Left kidney (tissue), 8 donors: ENCODE results near the gene METTL21A. TPM values are rescaled to one million over a fixed set of nuclear protein-coding genes. Genes with fewer than 3 reads are reported as not detected.
"Not testable (repeated sequence)": the region's sequence is repeated elsewhere in the genome, so short reads cannot be mapped to it uniquely, and the experiment has no call there.

Experiments
- DNase-seq: peaks from one replicate; pipeline ENCODE4 v3.0.0-alpha.2; 2013
- long read RNA-seq, 8 donors: transcript quantifications; one replicate each; lab custom pipeline, GENCODE V29; 2026
- polyA plus RNA-seq: library from polyadenylated mRNA; unstranded; fragments of 120-200 nt; gene quantifications from one replicate; pipeline ENCODE4 v1.2.1, GENCODE V29; 2013; ENCODE audit not compliant: insufficient read length

The METTL21A gene
- polyA plus RNA-seq, result 33.2 TPM
- long read RNA-seq, donor 1, full-length matches to known transcripts, result 13 of 20 reads
- long read RNA-seq, donor 1, partial matches to known transcripts, result 7 of 20 reads
- long read RNA-seq, donor 1, other reads (novel, unspliced or antisense), result 0 of 20 reads
- long read RNA-seq, donor 2, full-length matches to known transcripts, result 14 of 14 reads
- long read RNA-seq, donor 2, partial matches to known transcripts, result 0 of 14 reads
- long read RNA-seq, donor 2, other reads (novel, unspliced or antisense), result 0 of 14 reads
- long read RNA-seq, donor 3, full-length matches to known transcripts, result 13 of 19 reads
- long read RNA-seq, donor 3, partial matches to known transcripts, result 6 of 19 reads
- long read RNA-seq, donor 3, other reads (novel, unspliced or antisense), result 0 of 19 reads
- long read RNA-seq, donor 4, partial matches to known transcripts, result 0 of 3 reads
- long read RNA-seq, donor 4, other reads (novel, unspliced or antisense), result 0 of 3 reads
- long read RNA-seq, donor 5, full-length matches to known transcripts, result 13 of 13 reads
- long read RNA-seq, donor 5, partial matches to known transcripts, result 0 of 13 reads
- long read RNA-seq, donor 5, other reads (novel, unspliced or antisense), result 0 of 13 reads
- long read RNA-seq, donor 6, full-length matches to known transcripts, result 6 of 13 reads
- long read RNA-seq, donor 6, partial matches to known transcripts, result 7 of 13 reads
- long read RNA-seq, donor 6, other reads (novel, unspliced or antisense), result 0 of 13 reads
- long read RNA-seq, donor 7, full-length matches to known transcripts, result 14 of 22 reads
- long read RNA-seq, donor 7, partial matches to known transcripts, result 8 of 22 reads
- long read RNA-seq, donor 7, other reads (novel, unspliced or antisense), result 0 of 22 reads
- long read RNA-seq, donor 8, full-length matches to known transcripts, result 8 of 8 reads
- long read RNA-seq, donor 8, partial matches to known transcripts, result 0 of 8 reads
- long read RNA-seq, donor 8, other reads (novel, unspliced or antisense), result 0 of 8 reads

DNA sequence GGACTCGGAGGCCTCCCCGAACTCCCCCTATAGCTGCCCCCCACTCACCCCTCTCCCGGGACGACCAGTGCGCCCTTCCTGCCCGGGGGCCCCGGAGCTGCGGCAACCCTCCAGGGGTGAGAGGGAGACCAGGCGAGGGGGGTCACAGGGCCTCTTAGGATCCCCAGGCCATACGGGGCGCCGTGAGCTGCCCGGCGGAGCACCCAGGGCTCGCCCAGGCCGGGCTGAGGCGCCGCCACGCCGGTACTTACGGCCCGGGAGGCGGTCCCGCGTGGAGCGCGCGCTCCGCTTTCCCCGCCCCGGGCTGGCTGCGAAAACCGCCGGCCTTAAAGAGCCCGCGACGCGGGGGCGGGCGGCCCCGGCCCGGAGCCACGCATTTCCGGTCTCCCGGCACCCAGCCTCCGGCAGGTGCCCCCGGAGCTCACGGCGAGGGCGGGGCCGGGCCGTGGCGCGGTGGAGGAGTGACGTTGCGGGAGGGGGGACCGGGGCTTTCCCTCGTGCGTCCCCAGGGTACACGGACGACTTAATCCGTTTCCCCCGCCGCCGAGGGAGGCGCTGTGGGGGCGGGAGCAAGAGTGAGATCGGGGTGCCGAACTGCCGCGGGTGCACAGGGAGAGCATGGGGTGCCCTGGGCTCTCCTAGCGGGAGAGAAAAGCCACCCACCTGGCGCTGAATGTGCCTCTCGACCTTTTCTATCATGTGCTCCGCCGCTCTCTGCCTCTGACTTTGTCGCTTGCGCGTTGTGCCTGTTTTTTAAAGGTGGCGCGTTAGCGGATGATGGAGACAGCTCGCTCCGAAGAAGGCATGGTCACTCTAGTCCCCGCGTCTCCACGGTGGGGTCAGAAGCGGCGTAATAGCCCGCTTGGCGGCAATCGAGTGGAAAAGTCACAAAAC lies at the start of gene METTL21A:
TSS of gene METTL21A (minus strand) at position 381 of the 894 bp plus-strand sequence. CDS start 1,019 bp downstream, outside the sequence.
- DNase-seq, result peak; percentile 82

DNA sequence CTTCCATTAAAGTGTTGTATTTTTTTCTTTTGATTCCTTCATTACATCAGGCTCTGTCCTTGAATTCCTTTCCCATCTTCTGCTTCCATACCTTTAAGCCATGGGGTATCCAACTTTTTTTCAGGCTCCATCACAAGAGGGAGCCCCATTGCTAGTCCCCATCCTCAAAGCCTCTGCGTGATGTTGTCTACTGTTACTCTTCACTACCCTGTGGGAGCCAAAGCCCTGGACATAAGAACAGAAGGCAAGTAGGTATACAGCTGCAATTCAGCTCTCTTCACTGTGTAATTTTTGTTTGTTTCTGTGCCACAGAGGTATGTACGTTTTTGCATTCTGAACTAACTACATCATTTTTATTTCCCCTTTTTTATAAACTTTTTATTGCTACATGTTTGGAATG lies 49.6 kb upstream of the METTL21A start:
- no peak for DNase-seq

DNA sequence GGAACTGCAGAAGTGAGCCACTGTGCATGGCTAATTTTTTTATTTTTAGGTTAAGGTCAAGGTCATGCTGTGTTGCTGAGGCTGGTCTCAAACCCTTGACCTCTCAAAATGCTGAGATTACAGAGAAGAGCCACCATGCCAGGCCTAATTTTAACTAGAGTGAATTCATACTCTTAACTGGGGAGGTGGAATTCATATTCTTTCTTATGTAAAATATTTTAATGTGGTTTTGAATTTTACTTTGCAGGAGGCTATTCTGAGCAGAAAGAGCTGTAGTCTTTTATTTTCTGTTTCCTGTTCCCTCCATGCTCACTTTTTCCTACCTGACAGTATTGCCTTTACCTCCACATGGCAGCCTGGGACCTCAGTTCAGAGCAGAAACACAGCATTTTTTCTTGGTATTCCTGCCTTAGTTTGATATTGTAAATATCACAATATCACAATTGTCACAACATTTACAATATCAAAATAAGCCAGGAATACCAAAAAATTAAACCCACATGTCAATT lies 49.1 kb upstream of the METTL21A start:
- DNase-seq, result no peak

DNA sequence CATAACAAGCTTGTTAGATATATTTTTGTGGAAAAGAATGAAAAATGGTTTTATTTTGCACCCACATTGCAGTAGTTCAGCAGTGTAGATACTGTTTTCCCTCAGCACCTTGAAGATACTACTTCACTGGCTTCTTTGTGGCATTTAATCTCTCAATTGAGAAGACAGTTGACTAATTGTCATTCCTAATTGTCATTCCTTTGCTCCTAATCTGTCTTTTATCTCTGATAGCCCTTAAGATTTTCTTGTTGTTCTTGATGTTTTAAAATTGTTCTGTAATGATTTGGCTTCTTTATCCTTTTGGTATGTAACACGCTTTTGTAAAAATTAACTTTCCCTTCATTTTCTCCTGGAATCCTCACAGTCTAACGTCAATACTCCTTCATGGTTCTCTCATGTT lies 48.2 kb upstream of the METTL21A start:
- DNase-seq, result no peak

DNA sequence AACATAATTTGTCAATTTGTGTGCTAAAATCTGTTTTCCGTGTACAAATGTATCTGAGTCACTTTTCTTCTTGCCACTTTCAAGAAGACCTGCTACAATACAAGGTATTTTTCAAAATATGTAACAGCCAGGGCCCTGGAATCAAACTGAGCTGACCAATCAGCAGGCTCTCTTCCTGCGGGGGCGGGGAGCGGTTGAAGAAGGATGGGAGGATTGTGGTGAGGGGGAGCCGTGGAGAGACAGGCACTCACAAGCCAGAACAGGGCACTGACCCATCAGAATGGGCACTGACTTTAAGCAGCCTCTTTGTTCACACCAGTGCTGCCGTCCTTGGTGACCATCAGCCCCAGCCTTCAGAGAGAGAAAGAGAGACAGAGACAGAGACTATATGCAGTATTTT lies 45.7 kb upstream of the METTL21A start:
- no peak for DNase-seq

DNA sequence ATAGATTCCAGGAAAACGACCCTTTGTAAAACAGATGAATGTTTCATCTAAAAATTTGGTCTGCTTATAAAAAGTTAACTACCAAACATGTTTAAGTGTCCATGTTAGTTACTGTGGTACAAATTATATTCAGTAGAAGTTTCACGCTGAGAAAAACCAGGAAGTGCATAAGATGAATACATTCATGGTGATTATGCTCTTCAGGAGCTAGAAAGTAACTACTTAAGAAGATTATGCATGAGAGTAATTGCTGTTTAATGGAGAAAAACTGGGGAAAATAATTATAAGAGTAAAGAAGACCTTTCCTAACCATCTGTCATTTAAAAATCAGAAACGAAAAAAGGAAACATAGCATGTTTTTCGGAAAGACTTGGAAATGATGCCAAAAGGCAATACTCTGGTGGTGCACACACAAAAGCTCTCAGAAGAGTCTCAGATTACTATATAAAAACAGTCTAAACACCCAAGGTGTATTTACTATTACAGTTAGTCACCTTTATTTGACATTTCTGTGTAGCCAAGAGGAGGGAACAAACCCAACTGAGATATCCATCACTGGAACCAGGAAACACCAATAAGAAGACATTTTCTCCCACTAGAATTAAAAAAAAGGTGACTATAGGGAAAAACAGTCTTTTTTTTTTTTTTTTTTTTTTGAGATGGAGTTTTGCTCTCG lies 38.8 kb upstream of the METTL21A start:
- no peak for DNase-seq

DNA sequence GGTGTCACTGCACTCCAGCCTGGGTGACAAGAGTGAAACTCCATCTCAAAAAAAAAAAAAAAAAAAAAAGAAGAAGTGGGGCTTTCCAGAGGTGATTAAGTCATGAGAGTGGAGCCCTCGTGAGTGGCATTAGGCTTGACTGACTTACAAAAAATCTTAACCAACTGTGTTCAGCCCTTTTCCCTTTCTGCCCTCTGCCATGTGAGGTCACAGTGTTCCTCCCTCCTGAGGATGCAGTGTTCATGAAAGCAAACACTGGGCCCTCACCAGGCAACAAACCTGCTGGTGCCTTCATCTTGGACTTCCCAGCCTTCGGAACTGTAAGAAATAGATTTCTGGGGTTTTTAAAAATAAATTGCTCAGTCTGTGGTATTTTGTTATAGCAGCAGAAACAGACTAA lies 37.0 kb upstream of the METTL21A start:
- DNase-seq, result no peak

DNA sequence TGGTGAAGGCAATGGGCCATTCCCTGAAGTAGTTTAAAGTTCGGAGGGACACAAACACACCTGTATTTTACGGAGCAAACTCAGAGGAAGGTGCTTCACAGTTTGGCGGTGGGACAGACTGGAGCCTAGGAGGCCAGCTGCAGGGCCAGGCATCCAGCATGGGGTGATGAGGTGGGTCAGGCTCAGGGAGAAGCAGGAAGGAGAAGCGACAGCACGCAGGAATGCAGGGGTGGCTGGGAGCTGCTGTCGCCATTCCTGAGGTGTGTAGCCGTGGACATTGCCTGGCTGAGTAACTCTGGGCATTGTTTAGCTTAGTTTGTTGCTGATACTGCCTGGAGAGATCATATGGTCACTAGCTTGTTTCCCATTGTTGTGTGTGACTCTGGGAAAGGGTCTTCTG lies 35.8 kb upstream of the METTL21A start:
- DNase-seq, result no peak

DNA sequence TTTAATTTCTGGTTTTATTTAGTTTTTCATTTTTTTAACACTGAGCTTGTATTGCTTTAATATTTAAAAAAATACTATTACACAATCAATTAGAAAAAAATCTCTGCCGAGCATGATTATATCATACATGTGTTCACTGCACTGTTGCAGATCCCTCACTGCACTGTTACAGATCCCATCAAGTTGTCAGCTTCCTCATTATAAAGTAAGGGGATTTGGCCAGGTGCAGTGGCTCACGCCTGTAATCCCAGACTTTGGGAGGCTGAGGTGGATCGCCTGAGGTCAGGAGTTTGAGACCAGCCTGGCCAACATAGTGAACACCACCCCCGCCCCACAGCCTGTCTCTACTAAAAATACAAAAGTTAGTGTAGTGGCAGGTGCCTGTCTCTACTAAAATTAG lies 33.0 kb upstream of the METTL21A start:
- no peak for DNase-seq

DNA sequence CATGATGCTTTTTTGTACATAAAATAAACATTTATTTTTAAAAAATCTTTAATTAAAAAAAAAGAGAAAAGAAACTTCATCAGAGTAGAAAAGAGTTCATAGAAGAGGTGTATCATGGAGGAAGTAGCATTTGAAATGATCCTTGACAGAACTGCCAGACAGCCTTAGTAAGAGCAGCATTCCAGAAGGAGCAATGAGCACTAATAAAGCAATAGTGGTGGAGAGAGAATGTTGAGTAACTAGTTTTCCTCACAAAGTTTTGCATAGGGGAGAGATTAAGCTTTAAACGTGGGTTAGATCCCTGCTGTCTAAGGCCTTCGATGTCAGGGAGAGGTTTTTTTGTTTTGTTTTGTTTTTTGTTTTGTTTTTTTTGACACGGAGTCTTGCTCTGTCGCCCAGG lies 29.8 kb upstream of the METTL21A start:
- DNase-seq, result no peak

DNA sequence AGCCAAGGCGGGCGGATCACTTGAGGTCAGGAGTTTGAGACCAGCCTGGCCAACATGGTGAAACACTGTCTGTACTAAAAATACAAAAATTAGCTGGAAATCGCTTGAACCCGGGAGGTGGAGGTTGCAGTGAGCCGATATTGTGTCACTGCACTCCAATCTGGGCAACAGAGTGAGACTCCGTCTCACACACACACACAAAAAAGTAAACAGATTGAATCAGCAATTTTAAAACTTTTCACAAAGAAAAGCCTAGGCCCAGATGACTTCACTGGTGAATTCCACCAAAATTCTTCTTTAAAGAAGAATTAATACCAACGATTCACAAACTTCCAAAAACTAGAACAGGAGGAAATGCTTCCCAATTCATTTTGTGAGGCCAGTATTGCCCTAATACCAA lies 21.4 kb upstream of the METTL21A start:
- DNase-seq, result not testable (repeated sequence)

DNA sequence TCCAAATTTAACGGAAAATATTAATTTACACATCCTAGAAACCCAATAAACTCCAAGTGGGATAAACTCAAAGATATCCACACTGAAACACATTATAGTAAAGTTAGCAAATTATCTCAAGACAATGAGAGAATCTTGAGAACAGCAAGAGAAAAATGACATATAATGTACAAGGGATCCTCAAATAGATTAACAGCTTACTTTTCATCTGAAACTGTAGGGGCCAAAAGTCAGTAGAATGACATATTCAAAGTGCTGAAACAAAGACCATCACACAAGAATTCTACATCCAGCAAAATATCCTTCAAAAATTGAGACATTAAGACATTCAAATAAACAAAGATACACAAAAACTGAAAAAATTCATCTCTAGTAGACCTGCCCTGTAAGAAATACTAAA lies 18.7 kb upstream of the METTL21A start:
- DNase-seq, result no peak

DNA sequence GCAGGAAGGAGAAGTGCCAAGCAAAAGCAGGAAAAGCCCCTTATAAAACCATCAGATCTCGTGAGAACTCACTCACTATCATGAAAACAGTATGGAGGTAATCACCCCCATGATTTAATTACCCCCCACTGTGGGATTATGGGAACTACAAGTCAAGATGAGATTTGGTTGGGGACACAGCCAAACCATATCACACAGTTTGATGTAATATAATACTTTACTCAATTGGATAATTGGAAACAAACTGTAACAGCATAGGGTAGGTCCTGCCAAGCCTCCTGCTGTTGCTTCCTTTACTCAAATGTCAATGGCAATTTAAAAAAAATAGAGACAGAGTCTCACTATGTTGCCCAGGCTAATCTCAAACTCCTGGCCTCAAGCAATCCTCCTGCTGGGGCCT lies 15.5 kb upstream of the METTL21A start:
- DNase-seq, result no peak

DNA sequence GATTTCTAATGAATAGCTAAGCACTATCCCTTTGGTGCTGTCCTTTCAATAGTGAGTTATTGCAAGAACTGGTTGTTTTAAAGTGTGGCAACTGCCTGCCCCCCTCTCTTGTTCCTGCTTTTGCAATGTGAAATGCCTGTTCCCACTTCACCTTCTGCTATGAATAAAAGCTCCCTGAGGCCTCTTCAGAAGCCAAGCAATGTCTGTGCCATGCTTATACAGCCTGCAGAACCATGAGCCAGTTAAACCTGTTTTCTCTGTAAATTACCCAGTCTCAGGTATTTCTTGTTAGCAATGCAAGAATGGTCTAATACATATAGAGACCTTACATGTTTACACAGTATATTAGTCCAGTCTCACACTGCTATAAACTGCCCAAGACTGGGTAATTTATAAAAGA lies 15.0 kb upstream of the METTL21A start:
- no peak for DNase-seq

DNA sequence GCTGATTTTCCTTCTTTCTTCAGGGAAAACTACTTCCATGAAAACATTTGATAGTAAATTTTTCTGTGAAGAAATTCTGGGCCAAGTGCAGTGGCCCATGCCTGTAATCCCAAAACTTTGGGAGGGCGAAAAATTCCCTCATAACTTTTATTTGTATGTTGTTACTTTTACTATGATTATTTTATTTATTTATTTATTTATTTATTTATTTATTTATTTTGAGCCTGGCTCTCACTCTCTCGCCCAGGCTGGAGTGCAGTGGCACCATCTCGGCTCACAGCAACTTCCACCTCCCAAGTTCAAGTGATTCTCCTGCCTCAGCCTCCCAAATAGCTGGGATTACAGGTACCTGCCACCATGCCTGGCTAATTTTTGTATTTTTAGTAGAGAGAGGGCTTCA lies 14.1 kb upstream of the METTL21A start:
- not testable (repeated sequence) for DNase-seq

DNA sequence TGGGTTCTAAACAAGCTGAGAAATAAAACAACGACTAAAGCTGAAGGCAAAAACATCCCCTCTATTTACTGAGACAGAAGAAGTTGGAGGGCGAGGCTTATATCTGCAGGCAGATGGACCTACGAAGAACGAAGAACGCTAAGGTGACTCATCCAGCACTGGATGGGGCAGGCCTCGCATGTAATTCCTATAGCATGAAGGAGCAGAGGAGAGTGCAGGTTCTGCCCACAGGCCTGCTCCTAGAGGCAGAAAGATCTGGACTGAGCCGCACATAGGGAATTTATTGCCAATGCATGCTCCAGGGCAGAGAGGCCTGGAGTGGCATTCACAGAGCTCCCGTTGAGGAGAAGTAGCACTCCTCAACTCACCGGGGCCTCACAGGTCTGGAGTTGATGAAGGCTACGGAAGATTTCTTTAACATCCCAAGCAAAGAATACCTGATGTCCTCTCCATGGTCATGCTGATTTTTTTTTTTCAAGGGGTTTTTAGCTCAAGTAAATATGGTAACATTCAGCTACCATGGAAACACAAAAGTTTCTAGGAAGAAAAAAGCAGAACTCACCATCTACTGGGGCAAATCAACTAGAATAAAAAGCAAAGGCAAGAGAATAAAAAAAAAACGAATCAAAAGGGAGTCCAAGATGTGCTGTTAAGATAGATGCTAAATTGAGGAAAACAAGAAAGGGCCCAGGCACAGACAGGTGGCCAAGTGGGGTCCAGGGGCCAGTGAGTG lies 10.4 kb upstream of the METTL21A start:
- no peak for DNase-seq

DNA sequence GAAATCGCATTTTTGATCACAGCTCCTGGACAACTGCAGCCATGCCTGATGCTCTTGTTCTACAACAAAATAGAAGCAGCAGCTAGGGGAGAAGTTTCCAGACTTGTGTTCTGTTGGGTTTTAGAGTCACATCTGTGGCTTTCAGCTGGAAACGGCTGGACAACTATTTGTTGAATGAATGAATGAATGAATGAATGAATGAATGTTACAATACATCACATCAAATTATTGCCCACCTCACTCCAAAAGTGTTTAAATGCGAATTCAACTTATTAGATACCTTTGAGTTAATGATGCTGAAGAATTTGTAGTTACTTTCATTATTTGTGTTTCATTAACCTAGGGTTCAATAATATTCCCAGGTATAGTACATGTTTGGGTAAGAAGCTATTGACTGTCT lies 8.5 kb upstream of the METTL21A start:
- DNase-seq, result no peak

DNA sequence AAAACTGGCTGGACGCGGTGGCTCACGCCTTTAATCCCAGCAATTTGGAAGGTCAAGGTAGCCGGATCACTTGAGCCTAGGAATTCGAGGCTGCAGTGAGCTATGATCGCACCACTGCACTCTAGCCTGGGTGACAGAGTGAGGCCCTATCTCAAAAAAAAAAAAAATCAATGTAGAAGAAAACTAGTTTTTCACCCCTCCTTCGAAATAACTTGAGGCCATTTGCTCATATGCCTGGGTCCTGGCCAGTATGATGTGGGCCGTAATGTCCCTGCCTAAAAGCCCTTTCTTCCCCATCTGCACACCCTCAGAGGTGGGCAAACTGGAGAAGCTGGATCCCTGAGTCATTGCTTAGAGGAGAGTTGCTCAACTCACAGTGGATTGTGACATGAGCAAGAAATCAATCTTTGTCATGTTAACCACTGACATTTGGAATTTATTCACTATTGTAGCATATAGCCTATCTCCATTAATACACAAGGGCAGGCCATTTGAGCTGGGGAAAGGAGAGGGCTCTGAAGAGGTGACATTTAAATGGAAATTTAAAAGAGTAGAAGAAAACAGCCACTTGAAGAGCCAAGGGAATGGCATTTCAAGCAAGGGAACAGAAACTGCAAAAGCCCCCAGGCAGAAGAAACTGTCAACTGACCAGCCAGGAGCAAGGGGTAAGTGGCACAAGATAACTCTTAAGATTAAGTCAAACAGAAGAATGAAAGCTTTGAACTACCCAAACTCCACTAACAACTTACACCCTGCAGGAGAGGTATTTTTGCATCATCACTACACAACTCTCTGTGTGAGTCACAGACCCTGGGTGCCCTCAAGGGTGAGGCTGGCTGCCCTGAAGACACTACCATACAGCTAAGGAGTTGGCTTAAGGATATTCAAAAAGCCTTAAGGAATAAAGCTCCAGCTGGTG lies 7.6 kb upstream of the METTL21A start:
- DNase-seq, result no peak

DNA sequence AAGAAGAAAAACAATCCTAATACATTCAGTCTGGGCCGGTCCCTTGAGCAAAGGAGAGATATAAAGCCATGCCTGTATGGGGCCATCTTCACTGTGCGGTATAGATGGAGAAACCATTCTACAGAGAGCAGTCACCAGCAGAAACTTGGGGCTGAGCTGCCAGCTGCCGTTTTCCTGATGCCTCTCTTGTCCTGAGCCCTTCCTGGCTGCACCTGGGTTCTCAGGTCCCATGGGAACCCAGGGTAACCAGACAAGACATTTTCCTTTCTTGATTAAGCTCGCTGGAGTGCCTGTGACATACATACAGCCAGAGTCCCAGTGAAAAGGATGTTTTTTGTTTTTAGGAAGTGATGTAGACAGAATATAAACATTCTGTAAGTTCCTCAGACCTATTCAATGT lies 5.3 kb upstream of the METTL21A start:
- DNase-seq, result no peak
